Fibroblast of lung (primary cell): ENCODE results near the gene BPHL.
"Not testable (repeated sequence)": the region's sequence is repeated elsewhere in the genome, so short reads cannot be mapped to it uniquely, and the experiment has no call there.

Experiments
- EZH2 ChIP-seq: IDR thresholded peaks from 2 replicates; pipeline ENCODE4 v1.5.1; 2012; ENCODE audit warnings: low read length, control low read depth, mild to moderate bottlenecking; ENCODE audit errors: missing control alignments
- TF ChIP-seq, protein P1 (sequence below), 2 donors: IDR thresholded peaks in 1 of 2; conservative IDR thresholded peaks in 1 of 2; 1 replicate in 1 of 2; 2 replicates in 1 of 2; pipeline ENCODE4 v1.5.1; 2011 to 2012; ENCODE audit warnings: low read length in 2 of 2, control low read depth in 1 of 2, inconsistent platforms in 1 of 2, low read depth in 1 of 2, mild to moderate bottlenecking in 1 of 2

DNA sequence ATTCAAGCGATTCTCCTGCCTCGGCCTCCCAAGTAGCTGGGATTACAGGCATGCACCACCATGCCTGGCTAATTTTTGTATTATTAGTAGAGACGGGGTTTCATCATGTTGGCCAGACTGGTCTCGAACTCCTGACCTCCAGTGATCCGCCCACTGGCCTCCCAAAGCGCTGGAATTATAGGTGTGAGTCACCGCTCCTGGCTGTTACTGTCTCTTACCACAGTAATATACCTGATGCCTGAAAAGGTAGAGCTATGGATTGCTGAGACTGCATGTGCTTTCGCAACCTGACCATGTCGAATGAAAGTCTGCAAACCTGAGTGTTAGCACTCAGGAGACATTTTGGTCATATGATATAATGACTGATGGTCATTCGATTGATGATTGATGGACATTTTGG, 70.7 kb downstream of the BPHL start:
- TF ChIP-seq, protein P1, sequence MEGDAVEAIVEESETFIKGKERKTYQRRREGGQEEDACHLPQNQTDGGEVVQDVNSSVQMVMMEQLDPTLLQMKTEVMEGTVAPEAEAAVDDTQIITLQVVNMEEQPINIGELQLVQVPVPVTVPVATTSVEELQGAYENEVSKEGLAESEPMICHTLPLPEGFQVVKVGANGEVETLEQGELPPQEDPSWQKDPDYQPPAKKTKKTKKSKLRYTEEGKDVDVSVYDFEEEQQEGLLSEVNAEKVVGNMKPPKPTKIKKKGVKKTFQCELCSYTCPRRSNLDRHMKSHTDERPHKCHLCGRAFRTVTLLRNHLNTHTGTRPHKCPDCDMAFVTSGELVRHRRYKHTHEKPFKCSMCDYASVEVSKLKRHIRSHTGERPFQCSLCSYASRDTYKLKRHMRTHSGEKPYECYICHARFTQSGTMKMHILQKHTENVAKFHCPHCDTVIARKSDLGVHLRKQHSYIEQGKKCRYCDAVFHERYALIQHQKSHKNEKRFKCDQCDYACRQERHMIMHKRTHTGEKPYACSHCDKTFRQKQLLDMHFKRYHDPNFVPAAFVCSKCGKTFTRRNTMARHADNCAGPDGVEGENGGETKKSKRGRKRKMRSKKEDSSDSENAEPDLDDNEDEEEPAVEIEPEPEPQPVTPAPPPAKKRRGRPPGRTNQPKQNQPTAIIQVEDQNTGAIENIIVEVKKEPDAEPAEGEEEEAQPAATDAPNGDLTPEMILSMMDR (conservative IDR thresholded peaks at IDR 0.05 in 1 of 2, IDR thresholded peaks at IDR 0.05 in 1 of 2; ENCODE audit: low read depth in 1 of 2, low read length in 2 of 2): not testable (repeated sequence)
- TF ChIP-seq EZH2: not testable (repeated sequence)
